IPS-NIHi11 (cell line): ENCODE data around the gene NMBR.
"Not testable (repeated sequence)": the region's sequence is repeated elsewhere in the genome, so short reads cannot be mapped to it uniquely, and the experiment has no call there.

Source experiments
- DNase-seq: peaks from one replicate; pipeline ENCODE4 v3.0.0; 2012; ENCODE audit warnings: mixed read lengths, low spot score

NMBR gene

DNA sequence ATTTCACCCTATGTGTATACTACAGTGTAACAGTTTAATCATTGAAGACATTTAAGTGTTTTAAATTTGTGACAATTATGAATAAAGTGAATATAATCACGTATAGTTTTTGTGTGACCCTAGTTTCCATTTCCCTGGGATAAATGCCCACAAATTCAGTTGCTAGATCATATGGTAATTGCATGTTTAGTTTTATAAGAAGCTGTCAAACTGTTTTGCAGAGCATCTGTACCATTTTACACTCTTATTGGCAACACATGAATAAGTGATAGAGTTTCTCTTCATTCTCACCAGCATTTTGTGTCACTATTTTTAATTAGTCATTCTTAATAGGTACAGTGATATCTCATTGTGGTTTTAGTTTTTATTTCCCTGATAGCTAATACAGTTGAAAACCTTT, 7.4 kb upstream of the NMBR start:
- no peak for DNase-seq

DNA sequence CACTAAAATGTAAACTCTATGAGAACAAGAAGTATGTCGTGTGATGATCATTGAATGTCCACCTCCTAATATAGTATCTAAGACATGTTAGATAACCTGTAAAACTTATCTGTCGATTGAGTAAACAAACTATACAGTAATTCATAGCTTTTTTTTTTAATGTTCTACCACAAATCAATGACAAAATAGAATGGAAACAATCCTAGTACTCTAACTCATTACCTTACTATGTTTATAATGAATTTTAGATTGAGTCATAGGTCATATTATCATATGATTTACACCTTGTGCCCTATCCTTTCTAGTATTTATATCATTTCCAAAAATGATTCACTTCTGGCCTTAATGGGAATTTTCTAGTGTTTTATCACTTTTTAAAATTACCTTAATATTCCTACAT, 6.3 kb upstream of the NMBR start:
- DNase-seq, result no peak

DNA sequence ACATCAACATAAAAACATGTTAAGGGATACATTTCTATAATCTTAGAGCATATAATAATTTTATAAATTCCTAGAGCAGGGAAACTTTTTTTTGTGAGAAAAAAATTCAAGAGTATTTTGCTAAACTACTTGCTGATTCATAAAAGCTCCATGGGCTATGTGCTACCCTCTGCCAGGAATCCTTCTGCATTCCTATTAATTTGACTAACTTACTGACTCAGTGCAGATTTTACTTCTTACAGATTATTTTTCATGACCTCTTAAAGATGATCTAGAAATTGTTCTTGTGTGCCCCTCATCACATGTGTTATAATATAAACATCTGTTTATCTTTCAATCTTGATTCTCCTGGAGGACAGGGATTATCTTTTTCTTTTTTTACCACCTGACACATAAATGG, 5.8 kb upstream of the NMBR start:
- DNase-seq, result no peak

DNA sequence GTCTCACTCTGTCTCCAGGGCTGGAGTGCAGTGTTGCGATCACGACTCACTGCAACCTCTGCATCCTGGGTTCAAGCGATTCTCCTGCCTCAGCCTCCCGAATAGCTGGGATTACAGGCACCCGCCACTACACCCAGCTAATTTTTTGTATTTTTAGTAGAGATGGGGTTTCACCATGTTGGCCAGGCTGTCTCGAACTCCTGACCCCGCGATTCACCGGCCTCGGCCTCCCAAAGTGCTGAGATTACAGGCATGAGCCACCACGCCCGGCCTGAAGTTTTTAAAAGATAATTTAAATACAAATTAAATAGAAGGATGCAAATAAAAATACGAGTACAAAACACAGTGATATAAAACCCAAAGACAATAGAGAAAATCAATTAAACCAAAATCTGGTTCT, 5.4 kb downstream of the NMBR start:
- not testable (repeated sequence) for DNase-seq

DNA sequence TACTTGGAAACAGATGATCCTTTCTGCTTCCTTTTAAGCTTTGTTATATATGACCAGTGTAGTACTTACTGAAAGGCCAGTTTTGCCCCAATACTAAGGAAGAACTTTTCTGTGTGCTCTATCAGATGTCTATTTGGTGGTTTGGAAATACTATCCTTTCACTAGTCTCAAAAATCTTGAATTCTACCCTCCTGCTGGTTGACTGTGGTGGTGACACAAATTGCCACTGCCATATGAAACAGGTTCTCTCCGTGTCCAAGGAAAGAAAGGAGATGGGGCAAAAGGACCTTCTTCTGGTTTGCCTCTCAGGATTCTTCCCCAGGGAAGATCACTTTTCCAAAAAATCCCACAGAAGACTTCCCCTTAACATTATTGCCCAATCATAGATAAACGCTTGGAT, 8.0 kb downstream of the NMBR start:
- DNase-seq, result no peak

DNA sequence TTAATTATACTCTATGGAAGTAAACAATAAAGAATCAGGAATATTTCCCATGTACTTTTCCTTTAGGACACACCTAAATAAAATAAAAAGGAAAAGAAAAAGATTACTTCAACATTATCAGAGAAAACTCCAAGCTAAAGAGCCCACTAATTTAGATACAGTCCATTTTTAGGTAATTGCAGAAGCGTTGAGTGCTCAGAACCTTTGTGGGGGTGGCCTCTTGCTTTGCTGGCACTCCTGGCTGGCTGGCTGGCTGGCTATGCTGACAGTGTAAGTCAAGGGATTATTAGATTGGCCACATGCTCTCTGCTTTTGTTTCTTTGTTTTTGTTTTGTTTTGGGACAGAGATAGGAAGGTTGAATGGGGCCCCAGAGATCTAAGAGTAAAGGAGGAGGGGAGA, 14.3 kb downstream of the NMBR start, which contains the start of gene GJE1:
Gene GJE1, plus strand, starts transcription at position 301 of the 400 bp plus-strand sequence. CDS start 234 bp downstream, outside the sequence.
- no peak for DNase-seq

DNA sequence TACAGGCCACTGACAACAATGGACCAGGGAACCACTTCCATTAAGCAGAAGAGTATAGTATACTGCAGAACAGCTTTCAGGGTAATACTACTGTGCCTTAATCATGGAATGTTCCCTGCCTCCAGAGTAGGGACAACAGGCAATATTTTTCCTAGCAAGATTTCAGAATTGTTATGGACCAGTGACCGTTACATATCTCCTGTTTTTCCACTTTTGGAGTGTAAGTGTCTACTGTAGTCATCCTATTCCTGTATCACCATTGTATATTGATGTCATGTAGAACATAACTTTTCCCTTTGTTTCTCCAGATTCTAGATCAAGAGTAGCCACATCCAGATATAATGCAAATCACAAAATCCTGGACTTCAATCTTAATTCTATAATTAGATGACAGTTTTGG, 16.1 kb downstream of the NMBR start:
- DNase-seq, result no peak

DNA sequence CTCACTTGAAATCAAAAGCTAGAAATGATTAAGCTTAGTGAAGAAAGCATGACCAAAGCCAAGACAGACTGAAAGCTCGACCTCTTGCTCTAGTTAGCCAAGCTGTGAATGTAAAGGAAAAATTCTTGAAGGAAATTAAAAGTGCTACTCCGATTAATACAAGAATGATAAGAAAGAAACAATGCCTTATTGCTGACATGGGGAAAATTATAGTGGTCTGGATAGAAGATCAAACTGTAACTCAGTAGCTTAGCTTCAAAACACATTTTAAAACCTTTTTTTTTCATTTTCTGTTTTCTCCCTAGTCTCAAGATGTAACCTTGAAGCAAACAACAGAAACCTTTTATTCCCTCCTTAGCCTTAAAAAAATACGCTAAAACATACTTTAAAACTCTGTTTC, 25.6 kb downstream of the NMBR start:
- DNase-seq, result no peak

DNA sequence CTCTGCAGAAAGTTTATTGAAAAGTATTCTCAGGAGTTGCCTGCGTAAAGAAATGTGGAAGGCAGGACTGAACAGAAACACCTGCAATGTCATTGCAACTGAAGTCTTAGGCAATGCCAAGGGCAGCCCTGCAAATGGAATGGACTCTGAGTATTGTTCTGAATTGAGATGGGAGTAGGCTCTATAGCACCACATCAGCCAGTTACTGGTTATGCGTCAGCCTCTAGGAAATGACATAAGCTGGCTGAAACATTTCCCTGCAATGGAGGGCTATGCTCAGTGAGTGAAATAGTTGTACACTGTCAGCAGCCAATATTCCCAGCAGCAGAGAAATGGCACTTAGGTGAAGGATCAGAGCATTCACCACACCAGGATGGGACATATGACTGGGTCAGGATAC, 28.0 kb downstream of the NMBR start:
- no peak for DNase-seq

DNA sequence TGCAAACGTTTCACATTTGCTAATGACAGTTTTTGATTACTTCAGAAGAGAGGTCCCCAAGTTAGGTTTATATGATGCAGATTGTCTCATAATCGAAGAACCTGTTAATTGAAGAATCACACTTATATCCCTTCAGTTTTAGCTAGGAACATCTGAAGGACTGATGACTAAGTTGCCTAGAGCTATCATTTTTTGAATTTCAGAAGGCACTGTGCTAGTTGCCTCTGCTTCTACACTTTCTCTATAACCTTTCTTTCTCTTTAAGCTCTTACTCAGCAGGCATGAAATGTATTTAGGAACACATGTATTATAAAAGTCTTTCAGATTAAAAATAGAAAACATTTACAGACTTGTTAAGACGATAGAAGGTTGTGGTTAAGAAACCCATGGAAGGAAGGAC, 28.6 kb downstream of the NMBR start:
- no peak for DNase-seq

DNA sequence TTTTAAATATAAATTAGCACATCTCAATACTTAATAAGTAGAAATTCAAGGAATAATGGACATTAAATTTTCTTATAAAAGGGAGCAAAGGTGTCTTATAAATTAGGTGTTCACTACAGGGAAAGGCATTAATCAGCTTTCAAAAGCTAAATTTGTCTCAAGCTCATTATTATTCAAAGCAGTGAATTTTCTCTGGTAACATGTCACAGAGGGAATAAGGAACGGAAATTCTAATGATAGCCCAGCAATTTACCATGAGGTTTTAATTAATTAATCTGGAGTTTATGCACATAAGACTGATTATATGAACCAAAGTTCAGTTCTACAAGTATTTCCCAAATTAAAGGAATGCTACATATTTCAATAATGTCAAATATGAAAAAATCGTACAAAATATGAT, 29.6 kb downstream of the NMBR start:
- DNase-seq, result no peak

DNA sequence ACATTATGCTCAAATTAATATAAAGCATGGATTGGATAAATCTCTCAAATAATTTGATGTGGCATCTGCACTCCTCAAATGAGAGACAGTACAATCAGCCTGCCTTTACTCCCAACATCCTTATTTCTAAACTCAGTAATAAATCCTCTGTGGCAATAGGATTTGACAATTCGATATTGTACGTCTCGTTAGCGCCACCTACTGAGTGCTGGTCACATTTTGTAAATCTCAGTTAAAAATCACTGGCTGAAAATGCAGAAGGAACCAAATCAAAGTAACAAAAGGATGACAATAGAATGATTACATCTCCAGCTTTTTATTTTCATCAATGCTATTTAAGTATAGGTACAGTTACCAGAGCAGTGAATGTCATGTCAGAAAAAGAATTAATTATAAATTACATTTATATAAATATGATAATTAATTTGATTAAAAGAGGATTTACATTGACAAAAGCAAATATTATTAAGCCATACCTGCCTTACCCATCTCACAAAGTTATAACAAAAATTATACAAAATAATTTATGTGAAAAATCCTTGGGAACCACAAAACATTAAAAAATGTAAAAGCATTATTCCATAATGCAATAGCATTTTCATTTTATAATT, 34.4 kb downstream of the NMBR start:
- peak; percentile 75 for DNase-seq

DNA sequence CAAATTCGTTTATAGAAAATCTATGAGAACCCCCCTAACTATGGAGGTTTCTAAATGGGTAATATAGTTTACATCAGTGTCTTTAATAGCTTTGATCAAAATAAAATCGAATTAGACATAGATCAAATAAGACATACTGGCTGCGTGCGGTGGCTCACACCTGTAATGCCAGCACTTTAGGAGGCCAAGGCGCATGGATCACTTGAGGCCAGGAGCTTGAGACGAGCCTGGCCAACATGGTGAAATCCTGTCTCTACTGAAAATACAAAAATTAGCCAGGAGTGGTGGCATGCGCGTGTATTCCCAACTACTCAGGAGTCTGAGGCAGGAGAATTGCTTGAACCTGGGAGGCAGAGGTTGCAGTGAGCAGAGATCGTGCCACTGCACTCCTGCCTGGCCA, 36.1 kb downstream of the NMBR start:
- DNase-seq, result not testable (repeated sequence)

DNA sequence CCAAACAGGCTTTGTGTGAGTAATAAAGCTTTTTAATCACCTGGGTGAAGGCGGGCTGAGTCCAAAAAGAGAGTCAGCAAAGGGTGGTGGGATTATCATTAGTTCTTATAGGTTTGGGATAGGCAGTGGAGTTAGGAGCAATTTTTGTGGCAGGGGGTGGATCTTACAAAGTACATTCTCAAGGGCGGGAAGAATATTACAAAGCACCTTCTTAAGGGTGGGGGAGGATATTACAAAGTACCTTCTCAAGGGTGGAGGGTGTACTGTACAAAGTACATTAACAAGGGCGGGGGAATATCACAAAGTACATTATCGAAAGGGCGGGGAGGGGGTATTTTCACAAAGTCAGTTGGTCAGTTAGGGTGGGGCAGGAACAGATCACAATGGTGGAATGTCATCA, 42.1 kb downstream of the NMBR start:
- DNase-seq, result not testable (repeated sequence)

DNA sequence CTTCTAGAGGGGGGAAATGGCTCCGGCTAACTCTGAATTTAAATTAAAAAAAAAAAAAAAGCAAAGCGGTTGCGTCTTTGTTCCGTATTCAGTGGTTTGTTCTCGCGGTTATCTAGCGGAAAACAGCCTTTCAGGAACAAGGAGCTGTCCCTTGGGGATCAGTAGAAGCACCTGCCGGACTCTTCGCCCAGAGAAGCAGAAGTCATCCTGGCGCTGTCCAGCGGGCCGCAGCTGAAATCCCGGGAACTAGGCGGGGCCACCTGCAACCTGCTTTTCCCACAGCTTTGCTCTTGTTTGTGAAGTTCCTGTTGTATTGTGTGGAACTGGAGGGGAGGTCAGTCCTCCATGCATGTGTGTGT, 58.1 kb downstream of the NMBR start:
- peak; percentile 87 for DNase-seq

DNA sequence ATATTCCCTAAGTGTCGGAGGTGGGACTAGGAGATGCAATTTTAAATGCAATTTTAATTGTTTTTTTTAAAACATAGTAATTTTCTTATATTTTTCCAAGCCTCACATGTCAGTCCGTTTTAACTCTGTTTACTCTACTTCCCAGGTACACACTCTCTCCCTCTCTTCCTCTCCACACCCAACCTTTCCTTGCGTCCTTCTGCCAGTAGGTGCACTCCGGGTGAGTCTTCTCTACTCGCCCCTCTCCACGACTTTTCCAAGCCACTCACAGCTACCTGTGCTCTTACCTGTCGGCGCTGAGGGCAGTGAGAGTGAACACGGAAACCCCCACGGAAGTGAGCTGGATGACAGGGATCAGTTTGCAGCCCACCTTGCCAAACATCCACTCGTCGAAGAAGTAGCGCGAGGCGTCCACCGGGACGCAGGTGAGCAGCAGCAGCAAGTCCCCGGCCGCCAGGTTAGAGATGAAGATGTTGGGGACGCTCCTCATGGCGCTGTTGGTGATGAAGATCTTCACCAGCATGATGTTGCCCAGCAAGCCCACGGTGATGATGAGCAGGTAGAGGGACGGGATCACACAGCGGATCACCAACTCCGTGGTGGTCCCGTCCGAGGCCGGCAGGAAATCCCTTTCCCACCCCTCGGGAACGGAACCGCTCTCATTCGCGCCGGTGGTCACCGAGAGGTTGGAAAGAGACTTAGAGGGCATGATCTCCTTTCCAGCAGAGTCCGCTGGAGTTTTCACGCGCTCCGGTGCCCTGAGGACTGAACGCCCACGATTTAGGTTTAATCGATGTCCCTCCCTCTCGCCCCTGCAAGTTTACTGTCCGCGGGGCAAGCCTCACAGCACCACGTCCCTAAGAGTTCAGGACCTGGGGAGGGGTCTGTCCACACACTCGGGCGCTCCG, 58.7 kb downstream of the NMBR start:
- no peak for DNase-seq

DNA sequence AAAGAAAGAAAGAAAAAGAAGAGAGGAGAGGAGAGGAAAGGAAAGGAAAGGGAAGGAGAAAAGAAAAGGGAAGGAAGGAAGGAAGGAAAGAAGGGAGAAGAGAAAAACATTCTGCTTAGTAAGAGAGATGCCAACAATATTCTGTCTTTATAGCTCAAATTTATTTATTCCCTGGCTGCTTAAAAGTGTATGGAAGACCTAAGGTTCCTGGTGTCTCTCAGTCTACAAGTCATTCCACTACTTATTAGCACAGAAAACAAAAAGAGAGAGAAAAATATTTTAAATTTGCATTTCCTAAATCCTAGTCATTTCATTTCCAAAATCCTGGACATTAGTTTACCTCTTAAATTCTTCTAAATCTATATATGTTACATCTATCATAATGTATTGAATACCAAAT, 67.8 kb downstream of the NMBR start:
- no peak for DNase-seq

DNA sequence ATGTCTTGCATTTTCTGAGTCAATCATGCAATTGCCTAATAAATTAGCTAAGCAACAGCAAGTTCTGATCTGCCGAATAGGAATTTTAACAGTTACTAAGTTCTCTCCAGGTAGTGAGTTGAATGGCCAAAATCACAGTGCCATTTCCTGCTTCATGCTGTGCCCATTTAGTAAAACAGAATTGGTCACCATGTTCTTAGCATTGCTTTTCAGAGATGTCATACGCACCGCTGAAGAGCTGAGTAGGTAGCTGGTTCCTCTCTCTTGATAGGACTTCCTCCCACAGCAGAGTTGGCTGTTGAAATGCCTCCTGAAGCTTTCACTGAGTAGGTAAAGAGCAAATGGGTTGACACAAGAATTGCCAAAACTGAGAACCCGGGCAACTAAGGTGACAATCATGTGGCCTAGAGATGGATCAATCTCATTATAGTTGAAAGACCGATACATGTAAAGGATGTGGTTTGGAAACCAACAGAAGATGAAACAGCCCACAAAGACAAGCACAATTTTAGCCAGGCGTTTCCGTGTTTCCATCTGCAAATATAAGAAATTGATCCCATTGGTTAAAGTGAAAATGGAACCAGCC, 71.3 kb downstream of the NMBR start:
- DNase-seq, result peak; percentile 7

DNA sequence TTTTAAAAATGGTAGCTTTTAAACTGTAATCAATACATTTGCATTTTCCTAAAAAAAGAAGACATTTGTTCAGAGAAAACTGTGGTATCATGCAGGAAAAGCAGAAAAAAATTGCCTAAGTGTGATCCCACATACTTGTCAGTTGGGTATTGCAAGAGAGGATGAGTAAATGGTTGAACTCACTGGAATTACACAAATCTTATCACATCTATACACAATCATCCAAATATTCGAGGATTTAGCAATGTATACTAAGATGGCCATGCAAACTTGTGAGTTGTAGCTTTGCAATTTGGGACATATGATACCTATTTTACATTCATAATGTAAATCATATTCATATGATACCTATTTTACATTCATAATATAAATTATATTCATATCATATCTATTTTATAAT, 72.4 kb downstream of the NMBR start:
- no peak for DNase-seq

DNA sequence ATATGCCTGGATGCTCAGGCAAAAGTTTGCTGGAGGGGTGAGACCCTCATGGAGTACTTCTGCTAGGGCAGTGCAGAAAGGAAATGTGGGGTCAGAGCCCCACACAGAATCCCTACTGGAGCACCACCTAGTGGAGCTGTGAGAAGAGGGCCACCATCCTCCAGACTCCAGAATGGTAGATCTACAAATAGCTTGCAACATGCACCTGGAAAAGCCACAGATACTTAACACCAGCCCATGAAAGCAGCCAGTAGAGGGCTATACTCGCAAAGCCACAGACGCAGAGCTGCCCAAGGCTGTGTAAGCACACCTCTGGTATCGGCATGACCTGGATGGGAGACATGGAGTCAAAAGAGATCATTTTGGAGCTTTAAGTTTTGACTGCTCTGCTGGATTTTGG, 74.9 kb downstream of the NMBR start:
- DNase-seq, result no peak

DNA sequence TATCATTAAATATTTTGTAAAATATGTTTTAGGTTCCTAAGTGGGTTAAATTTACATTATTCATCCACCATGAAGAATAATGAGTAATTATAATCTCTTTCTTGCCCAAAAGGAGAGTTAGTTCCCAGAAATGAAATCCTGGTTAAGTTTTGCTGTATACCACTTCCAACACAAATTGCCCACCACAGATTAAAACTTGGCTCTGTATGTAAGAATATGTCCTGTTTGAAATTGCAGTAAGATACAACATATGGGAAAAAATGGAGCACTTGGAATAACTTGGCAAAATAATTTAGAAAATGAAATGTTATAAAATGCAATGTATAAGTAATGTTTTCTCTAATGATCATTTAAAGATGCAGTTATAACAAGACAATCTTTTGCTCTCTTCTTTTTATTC, 78.5 kb downstream of the NMBR start:
- no peak for DNase-seq

DNA sequence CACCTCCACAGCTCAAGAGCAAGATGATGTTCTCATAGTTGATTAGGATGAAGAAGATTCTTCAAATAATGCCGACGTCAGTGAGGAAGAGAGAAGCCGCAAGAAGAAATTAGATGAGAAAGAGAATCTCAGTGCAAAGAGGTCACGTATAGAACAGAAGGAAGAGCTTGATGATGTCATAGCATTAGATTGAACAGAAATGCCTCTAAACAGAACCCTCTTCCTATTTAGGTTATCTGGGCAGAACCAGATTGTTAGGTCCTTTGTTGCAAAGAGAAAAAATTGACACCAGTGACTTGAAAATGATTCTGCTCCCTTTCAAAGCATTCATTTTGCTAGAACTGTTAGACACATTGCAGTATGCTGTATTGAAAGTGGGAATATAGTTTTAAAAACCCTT, 84.1 kb downstream of the NMBR start:
- DNase-seq, result not testable (repeated sequence)

DNA sequence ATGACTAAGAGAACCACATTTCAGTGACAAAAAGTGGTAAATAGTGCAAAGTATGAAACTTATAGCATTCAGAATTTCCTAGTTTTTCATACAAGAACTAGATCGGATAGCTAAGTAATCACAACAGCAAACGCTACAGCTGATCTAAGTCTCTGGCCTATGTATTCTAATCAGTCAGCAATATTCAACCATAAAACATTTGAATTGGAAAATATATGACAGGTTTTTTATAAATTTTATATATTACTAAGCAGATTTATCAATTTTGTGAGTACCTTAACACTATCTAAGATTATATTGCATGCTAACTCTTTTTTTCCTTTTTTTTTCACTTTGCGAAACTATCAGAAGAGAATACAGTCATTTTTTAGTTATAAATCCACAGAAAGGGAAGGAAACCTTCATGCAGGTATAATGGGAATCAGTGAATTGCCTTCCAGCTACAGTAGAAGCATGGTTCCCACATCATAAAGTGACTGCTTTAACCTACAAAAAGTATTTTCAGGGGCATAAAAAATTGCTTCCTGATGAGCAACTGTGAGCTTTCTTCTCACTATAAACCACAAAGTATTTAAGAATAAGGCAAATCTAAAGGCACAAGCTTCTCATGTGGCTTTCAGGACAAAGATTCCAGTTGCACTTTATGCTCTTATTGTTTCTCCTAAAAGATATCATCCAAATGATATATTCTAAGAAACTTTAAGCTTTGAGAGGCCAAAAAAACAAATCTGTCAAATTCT, 88.2 kb downstream of the NMBR start:
- no peak for DNase-seq
